ENCODE measurements around the gene TRIM44. TPM values are rescaled to one million over a fixed set of nuclear protein-coding genes. Genes with fewer than 3 reads are reported as not detected.

Gene TRIM44, protein sequence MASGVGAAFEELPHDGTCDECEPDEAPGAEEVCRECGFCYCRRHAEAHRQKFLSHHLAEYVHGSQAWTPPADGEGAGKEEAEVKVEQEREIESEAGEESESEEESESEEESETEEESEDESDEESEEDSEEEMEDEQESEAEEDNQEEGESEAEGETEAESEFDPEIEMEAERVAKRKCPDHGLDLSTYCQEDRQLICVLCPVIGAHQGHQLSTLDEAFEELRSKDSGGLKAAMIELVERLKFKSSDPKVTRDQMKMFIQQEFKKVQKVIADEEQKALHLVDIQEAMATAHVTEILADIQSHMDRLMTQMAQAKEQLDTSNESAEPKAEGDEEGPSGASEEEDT
- 10 to 100 TPM; 27.4 to 73.4 (median 53.7) TPM for total RNA-seq

DNA sequence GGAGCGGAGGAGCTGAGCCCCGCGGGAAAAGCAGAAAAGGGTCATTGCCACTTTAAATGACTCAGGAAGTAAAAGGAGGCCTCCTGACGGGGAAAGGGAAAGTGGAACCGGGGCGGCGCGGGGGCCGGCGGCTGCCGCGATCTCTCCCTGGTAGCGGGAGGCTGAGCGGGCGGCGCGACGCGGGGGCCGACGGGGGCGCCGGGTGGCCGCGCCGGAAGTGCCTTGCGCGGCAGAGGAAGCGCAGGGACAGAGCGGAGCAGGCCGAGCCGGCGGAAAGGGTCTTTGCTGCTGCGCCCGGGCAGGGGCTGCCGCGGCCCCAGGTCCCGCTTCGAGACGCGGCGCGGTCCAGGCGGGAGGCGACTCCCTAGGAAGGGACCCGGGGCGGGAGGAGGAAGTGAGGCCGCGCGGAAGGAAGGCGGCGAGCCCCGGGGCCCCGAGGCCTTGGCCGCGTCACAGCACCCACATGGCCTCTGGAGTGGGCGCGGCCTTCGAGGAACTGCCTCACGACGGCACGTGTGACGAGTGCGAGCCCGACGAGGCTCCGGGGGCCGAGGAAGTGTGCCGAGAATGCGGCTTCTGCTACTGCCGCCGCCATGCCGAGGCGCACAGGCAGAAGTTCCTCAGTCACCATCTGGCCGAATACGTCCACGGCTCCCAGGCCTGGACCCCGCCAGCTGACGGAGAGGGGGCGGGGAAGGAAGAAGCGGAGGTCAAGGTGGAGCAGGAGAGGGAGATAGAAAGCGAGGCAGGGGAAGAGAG is at the start of gene TRIM44:
TRIM44 (plus strand) TSS at position 127 of the 759 bp plus-strand sequence; CDS start at position 464, 337 bp downstream.
- H3K27me3 ChIP-seq: peaks cover 0 to 2% (median 0%) of the 10 kb centered on the region in 4 donors
- peak; percentile 96 for DNase-seq (ENCODE audit: extremely low spot score)
- TF ChIP-seq POLR2AphosphoS5 (IDR thresholded peaks at IDR 0.05): peak; percentile 62 to 66
- no peak for TF ChIP-seq POLR2A (IDR thresholded peaks at IDR 0.05; ENCODE audit: low read depth)
- TF ChIP-seq, protein P1, sequence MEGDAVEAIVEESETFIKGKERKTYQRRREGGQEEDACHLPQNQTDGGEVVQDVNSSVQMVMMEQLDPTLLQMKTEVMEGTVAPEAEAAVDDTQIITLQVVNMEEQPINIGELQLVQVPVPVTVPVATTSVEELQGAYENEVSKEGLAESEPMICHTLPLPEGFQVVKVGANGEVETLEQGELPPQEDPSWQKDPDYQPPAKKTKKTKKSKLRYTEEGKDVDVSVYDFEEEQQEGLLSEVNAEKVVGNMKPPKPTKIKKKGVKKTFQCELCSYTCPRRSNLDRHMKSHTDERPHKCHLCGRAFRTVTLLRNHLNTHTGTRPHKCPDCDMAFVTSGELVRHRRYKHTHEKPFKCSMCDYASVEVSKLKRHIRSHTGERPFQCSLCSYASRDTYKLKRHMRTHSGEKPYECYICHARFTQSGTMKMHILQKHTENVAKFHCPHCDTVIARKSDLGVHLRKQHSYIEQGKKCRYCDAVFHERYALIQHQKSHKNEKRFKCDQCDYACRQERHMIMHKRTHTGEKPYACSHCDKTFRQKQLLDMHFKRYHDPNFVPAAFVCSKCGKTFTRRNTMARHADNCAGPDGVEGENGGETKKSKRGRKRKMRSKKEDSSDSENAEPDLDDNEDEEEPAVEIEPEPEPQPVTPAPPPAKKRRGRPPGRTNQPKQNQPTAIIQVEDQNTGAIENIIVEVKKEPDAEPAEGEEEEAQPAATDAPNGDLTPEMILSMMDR (IDR thresholded peaks at IDR 0.05): peak in 1 of 3 experiments; percentile 13
- no peak for TF ChIP-seq EP300 (IDR thresholded peaks at IDR 0.05)
- H3K9me3 ChIP-seq: peaks cover 0 to 29% (median 7%) of the 10 kb centered on the region in 4 donors
- peaks cover 16 to 32% (median 28%) of the 10 kb centered on the region in 4 donors for H3K4me1 ChIP-seq
- H3K36me3 ChIP-seq: no peaks in the 10 kb centered on the region
- intact Hi-C loops (cut with DNase I): loop anchor here (5.0 kb wide), 1 partner anchor 41 kb away; no protein-coding TSS in a partner anchor
- H3K4me3 ChIP-seq: peak within 1 kb of the TSS; percentile 67 to 92 (median 84)
- peak within 1 kb of the TSS; percentile 86 to 98 (median 94) for H3K27ac ChIP-seq (replicated peaks in 1 of 4)
- WGBS: 7% methylated on average over 28 of the region's 82 CpGs

DNA sequence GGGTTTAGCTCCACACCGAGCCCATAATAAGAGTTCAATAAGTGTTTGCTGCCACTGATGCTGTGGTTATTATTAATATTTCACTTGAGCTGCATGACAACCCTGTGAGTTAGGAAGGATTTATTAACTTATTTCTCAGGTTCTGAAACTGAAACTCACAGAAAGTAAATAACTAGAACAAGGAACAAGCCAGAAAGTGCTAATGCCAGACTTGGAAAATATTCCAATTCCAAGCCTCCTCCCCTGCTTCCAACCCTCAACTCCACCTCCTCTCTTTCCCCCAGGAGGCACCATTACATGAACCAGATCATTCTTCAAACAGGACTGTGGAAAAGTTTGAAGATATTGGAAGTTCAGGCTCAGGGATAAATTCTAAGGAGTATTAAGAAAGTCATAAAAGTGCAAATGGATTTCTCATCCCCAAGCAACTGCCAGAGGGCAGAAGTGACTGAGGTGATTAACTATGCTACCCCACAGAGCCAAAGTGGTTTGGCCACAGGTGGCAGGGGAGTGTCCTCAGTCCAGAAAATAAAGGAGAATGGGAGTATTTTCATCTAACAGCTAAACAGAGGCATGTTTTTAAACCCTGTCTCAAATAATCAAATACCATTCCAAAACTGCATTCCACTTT is 47.5 kb upstream of the TRIM44 start:
- no peak overlapping the region for H3K27ac ChIP-seq (replicated peaks in 1 of 4)
- H3K27me3 ChIP-seq: peaks cover 0 to 19% (median 0%) of the 10 kb centered on the region in 4 donors
- 58% methylated on average over 1 of the region's 1 CpG for WGBS
- intact Hi-C loops (cut with DNase I): loop anchor here (5.0 to 10.0 kb wide), 3 partner anchors 207 to 880 kb away; partner anchors contain the start of gene LDLRAD3
- TF ChIP-seq EP300 (IDR thresholded peaks at IDR 0.05) (no peak), POLR2AphosphoS5 (IDR thresholded peaks at IDR 0.05) (no peak), POLR2A (IDR thresholded peaks at IDR 0.05; ENCODE audit: low read depth) (no peak)
- TF ChIP-seq, protein P1 (IDR thresholded peaks at IDR 0.05): no peak
- no peak overlapping the region for H3K4me3 ChIP-seq
- DNase-seq (ENCODE audit: extremely low spot score): no peak
- no peaks in the 10 kb centered on the region for H3K9me3 ChIP-seq
- H3K4me1 ChIP-seq: peaks cover 17 to 29% (median 26%) of the 10 kb centered on the region in 4 donors
- H3K36me3 ChIP-seq: no peaks in the 10 kb centered on the region

DNA sequence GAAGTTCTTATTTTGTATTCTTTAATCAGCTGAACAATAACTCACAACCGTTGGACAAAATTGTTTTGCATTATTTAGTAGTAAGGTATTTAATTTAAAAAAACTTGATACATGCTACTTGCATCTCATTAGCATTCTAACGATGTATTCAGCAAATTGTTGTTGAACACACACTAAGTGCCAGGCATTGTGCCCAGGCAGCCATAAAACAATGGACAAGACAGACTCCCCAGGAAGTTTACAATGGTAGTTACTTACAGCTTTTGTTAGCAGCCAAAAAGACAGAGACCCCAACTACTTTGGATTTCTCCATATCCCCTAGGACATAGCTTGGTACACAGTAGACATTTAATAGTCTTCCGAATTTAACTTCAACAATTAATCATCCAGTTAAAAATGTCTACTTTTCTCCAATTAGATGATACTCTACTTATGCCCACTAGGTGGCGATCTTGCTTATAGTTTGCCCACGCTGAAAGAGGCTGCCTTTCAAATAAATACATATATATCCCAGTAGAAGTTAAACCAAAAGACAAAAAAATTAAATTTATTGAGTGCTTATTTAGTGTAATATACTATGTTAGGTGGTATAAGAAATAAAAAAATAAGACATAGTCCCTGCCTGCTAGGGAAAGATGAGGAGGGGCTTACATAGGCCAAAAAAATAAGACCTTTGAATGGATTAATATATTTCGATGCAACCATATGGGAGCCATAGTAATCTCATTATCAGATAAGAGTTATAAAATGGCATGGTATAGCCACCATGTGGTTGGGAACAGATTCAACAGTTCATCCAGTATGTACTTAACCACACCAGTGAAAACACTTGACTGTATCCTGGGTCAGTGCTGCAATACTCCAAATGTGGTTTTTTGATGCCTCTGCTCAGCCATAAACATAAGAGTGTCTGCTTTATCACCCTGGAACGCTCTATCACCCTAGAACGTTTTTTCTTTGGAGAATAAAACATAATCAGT is 46.4 kb upstream of the TRIM44 start:
- intact Hi-C loops (cut with DNase I): loop anchor here (2.0 to 10.0 kb wide), 5 partner anchors 206 to 879 kb away; partner anchors contain the start of gene LDLRAD3
- peaks cover 19 to 32% (median 30%) of the 10 kb centered on the region in 4 donors for H3K4me1 ChIP-seq
- H3K27me3 ChIP-seq: peaks cover 0 to 23% (median 0%) of the 10 kb centered on the region in 4 donors
- no peak overlapping the region for H3K4me3 ChIP-seq
- H3K9me3 ChIP-seq: no peaks in the 10 kb centered on the region
- no peaks in the 10 kb centered on the region for H3K36me3 ChIP-seq
- DNase-seq (ENCODE audit: extremely low spot score): no peak
- TF ChIP-seq POLR2AphosphoS5 (IDR thresholded peaks at IDR 0.05): no peak
- TF ChIP-seq POLR2A (IDR thresholded peaks at IDR 0.05; ENCODE audit: low read depth): no peak
- TF ChIP-seq, protein P1 (IDR thresholded peaks at IDR 0.05): peak; percentile 72 to 75 (median 73)
- no peak for TF ChIP-seq EP300 (IDR thresholded peaks at IDR 0.05)
- WGBS: 29% methylated on average over 8 of the region's 8 CpGs
- no peak overlapping the region for H3K27ac ChIP-seq (replicated peaks in 1 of 4)
